CD14-positive monocyte (primary cell): ENCODE data around the gene STRN. TPM values are rescaled to one million over a fixed set of nuclear protein-coding genes. Genes with fewer than 3 reads are reported as not detected.

Experiments used
- DNase-seq, 3 donors: peaks; one replicate each; pipeline ENCODE4 v3.0.0-alpha.2; 2011 to 2022
- H2AFZ ChIP-seq: 2 replicates; pipeline ENCODE4 v1.6.0; 2012; ENCODE audit warnings: mild to moderate bottlenecking, low read depth, low read length, inconsistent platforms; ENCODE audit not compliant: insufficient read depth, poor library complexity, severe bottlenecking
- H3K27ac ChIP-seq, 2 donors: 1 replicate in 1 of 2; 2 replicates in 1 of 2; pipeline ENCODE4 v1.5.1; 2012 to 2013; ENCODE audit warnings: low read length in 2 of 2, control low read depth in 1 of 2, inconsistent platforms in 1 of 2, low read depth in 1 of 2, mild to moderate bottlenecking in 1 of 2
- H3K27me3 ChIP-seq, 2 donors: one replicate each; pipeline versions ENCODE4 v1.6.0 to v1.6.1; 2011 to 2013; ENCODE audit warnings: low read length in 2 of 2; ENCODE audit not compliant: control insufficient read depth in 2 of 2, insufficient read depth in 2 of 2
- H3K36me3 ChIP-seq, 2 donors: replicated peaks in 1 of 2; 1 replicate in 1 of 2; 2 replicates in 1 of 2; pipeline versions ENCODE4 v1.5.1 to v1.6.1; 2012 to 2013; ENCODE audit warnings: low read length in 2 of 2, control low read depth in 1 of 2, inconsistent platforms in 1 of 2, mild to moderate bottlenecking in 1 of 2; ENCODE audit not compliant: insufficient read depth in 2 of 2, control insufficient read depth in 1 of 2
- H3K4me1 ChIP-seq, 2 donors: 1 replicate in 1 of 2; 2 replicates in 1 of 2; pipeline versions ENCODE4 v1.5.1 to v1.6.1; 2012 to 2013; ENCODE audit warnings: low read length in 2 of 2, control low read depth in 1 of 2, inconsistent platforms in 1 of 2, mild to moderate bottlenecking in 1 of 2, moderate library complexity in 1 of 2; ENCODE audit not compliant: insufficient read depth in 2 of 2, control insufficient read depth in 1 of 2
- H3K4me2 ChIP-seq: replicated peaks from 2 replicates; pipeline ENCODE3; 2012; ENCODE audit warnings: low read length, moderate library complexity, mild to moderate bottlenecking; ENCODE audit not compliant: poor library complexity, severe bottlenecking; ENCODE audit errors: extremely low read depth
- H3K4me3 ChIP-seq, 3 experiments: fragments of 200-600 bp in 1 of 3; sonication (generic) in 1 of 3; replicated peaks in 1 of 3; 1 replicate in 2 of 3; 2 replicates in 1 of 3; pipeline ENCODE4 v1.5.1; 2011 to 2013; ENCODE audit warnings: low read length in 3 of 3, mild to moderate bottlenecking in 3 of 3, control low read depth in 2 of 3, low read depth in 2 of 3, inconsistent platforms in 1 of 3, moderate library complexity in 1 of 3
- H3K79me2 ChIP-seq: 2 replicates; pipeline ENCODE4 v1.6.0; 2012; ENCODE audit warnings: mild to moderate bottlenecking, control low read depth, inconsistent platforms, low read length, moderate library complexity; ENCODE audit not compliant: insufficient read depth
- H3K9ac ChIP-seq: 2 replicates; pipeline ENCODE4 v1.6.0; 2017; ENCODE audit warnings: low read length, mild to moderate bottlenecking; ENCODE audit not compliant: insufficient read depth, poor library complexity, severe bottlenecking
- H3K9me3 ChIP-seq, 2 donors: replicated peaks in 1 of 2; 1 replicate in 1 of 2; 2 replicates in 1 of 2; pipeline versions ENCODE4 v1.5.1 to v1.6.1; 2012 to 2013; ENCODE audit warnings: low read length in 2 of 2, control low read depth in 1 of 2; ENCODE audit not compliant: control insufficient read depth in 1 of 2, insufficient read depth in 1 of 2
- H4K20me1 ChIP-seq: 2 replicates; pipeline ENCODE4 v1.6.0; 2012; ENCODE audit warnings: mild to moderate bottlenecking, low read length, control low read depth, moderate library complexity; ENCODE audit not compliant: insufficient read depth
- H3K27ac Mint-ChIP-seq, 7 donors: one replicate each; pipeline ENCODE4 v1.8.0; 2020; ENCODE audit warnings: mild to moderate bottlenecking in 7 of 7, mixed read lengths in 7 of 7, moderate library complexity in 6 of 7, inconsistent platforms in 2 of 7
- H3K27me3 Mint-ChIP-seq, 3 donors: one replicate each; pipeline ENCODE4 v1.8.0; 2021 to 2022; ENCODE audit warnings: low read depth in 3 of 3, mild to moderate bottlenecking in 3 of 3, mixed read lengths in 3 of 3, moderate library complexity in 3 of 3, inconsistent platforms in 1 of 3
- H3K36me3 Mint-ChIP-seq, 2 donors: one replicate each; pipeline ENCODE4 v1.8.0; 2020; ENCODE audit warnings: mixed read lengths in 2 of 2, inconsistent platforms in 1 of 2, mild to moderate bottlenecking in 1 of 2
- H3K4me1 Mint-ChIP-seq: one replicate; pipeline ENCODE4 v1.8.0; 2020; ENCODE audit warnings: mild to moderate bottlenecking, mixed read lengths
- H3K4me3 Mint-ChIP-seq, 2 donors: one replicate each; pipeline ENCODE4 v1.8.0; 2020; ENCODE audit warnings: mild to moderate bottlenecking in 2 of 2, mixed read lengths in 2 of 2, moderate library complexity in 1 of 2
- H3K9me3 Mint-ChIP-seq, 7 donors: one replicate each; pipeline ENCODE4 v1.8.0; 2020 to 2022; ENCODE audit warnings: mixed read lengths in 7 of 7, mild to moderate bottlenecking in 6 of 7, moderate library complexity in 6 of 7, inconsistent platforms in 2 of 7
- CTCF ChIP-seq: fragments of 200-600 bp; IDR thresholded peaks from one replicate; pipeline ENCODE4 v1.8.0; 2022; ENCODE audit warnings: antibody characterized with exemption, mild to moderate bottlenecking
- WGBS: methylation state at CpG from one replicate; pipeline ENCODE4 v1.1.5; 2013; ENCODE audit warnings: missing lambda C conversion rate; ENCODE audit not compliant: insufficient coverage; 5-methylcytosine and 5-hydroxymethylcytosine counted together
- intact Hi-C, 2 donors: fragments of 100-400 bp; cut with micrococcal nuclease; formaldehyde crosslinking; loops; one replicate each; pipeline versions ENCODE4 v1.15.0 to v1.15.1; 2023
- polyA plus RNA-seq, 3 donors: library from polyadenylated mRNA; depleted of rRNA in 1 of 3; unstranded in 2 of 3; stranded (reverse) in 1 of 3; fragments of 300-500 nt in 2 of 3; fragments of >200 nt in 1 of 3; fragmentation: Illumina TruSeq in 2 of 3; gene quantifications; 1 replicate in 2 of 3; 2 replicates in 1 of 3; pipeline ENCODE4 v1.2.3, GENCODE V29; 2012 to 2021

STRN gene
- polyA plus RNA-seq, 3 donors: 7.0 to 15.7 (median 10.7) TPM

GRCh38 chr2:36834731-36835524 lies 131.4 kb downstream of the STRN start:
- Mint-ChIP-seq H3K27ac (no peak overlapping the region), H3K4me3 (no peak overlapping the region), H3K36me3 (no peaks in the 10 kb centered on the region), H3K4me1 (no peaks in the 10 kb centered on the region), H3K9me3 (peaks cover 0 to 5% (median under 1%) of the 10 kb centered on the region in 7 donors), H3K27me3 (peaks cover 0 to 5% (median 3%) of the 10 kb centered on the region in 3 donors)
- no peaks in the 10 kb centered on the region for H3K4me1 ChIP-seq
- no peak overlapping the region for H3K27ac ChIP-seq
- no peaks in the 10 kb centered on the region for H3K79me2 ChIP-seq
- H3K9ac ChIP-seq: no peak overlapping the region
- H3K4me2 ChIP-seq: no peak overlapping the region
- no peaks in the 10 kb centered on the region for H3K9me3 ChIP-seq
- no peak for DNase-seq
- TF ChIP-seq CTCF: no peak
- H3K4me3 ChIP-seq: no peak overlapping the region
- no peaks in the 10 kb centered on the region for H4K20me1 ChIP-seq
- H3K36me3 ChIP-seq: no peaks in the 10 kb centered on the region
- H2AFZ ChIP-seq: no peak overlapping the region
- whole genome bisulfite sequencing: 100% methylated on average over 1 of the region's 5 CpGs
- intact Hi-C loops: no loop called here
- no peaks in the 10 kb centered on the region for H3K27me3 ChIP-seq

- Histone ChIP-seq H3K9me3 (no peaks in the 10 kb centered on the region), H3K4me1 (no peaks in the 10 kb centered on the region), H2AFZ (no peak overlapping the region), H4K20me1 (no peaks in the 10 kb centered on the region), H3K27ac (no peak overlapping the region), H3K36me3 (no peaks in the 10 kb centered on the region), H3K4me3 (no peak overlapping the region), H3K27me3 (no peaks in the 10 kb centered on the region), H3K9ac (no peak overlapping the region), H3K79me2 (no peaks in the 10 kb centered on the region), H3K4me2 (no peak overlapping the region)
- H3K27me3 Mint-ChIP-seq: peaks cover 0 to 5% (median 4%) of the 10 kb centered on the region in 3 donors
- no peak for DNase-seq
- H3K27ac Mint-ChIP-seq: no peak overlapping the region
- intact Hi-C loops: no loop called here
- H3K4me3 Mint-ChIP-seq: no peak overlapping the region
- no peak for TF ChIP-seq CTCF
- no CpG with 5 or more reads among the region's 2 CpGs for WGBS
- H3K9me3 Mint-ChIP-seq: peaks cover 0 to 5% (median 0%) of the 10 kb centered on the region in 7 donors
- H3K36me3 Mint-ChIP-seq: no peaks in the 10 kb centered on the region
- no peaks in the 10 kb centered on the region for H3K4me1 Mint-ChIP-seq
These were observed 132.1 kb downstream of the STRN start for GRCh38 chr2:36834203-36834602.
